GM21619 (cell line): ENCODE data around the gene ARNT2.

Source experiments
- ATAC-seq: cut with Tn5 transposase; IDR thresholded peaks from one replicate; pipeline ENCODE4 v1.9.1; 2021; ENCODE audit not compliant: unreplicated experiment

Gene ARNT2

DNA sequence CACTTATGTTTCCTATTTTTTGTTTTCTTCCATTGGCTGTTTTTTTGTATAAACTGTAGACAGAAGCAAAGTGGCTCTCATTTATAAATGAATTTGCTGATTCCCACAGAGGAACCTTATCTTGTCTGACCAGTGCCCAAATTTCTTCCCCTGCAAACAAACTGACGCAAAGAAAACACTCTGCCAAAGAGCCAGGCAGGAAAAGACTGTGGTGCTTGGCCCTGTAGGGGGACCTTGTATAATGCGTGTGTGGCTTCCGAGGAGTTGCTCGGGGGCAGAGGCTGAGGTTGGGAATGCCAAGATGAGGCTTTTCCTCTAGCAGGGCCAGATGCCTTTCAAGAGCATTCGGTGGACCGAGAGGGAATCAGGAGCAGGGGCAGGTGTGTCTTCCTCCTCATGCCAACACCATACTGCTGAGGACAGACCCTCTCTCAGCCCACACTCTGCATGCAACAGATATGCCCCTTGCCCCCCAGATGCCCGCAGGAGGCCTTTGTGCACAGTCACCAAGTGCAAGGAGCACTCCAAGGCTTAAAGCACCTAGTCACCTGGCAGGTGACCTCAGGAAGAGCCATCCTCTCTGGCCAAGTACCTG is 186.7 kb downstream of the ARNT2 start:
- no peak for ATAC-seq

DNA sequence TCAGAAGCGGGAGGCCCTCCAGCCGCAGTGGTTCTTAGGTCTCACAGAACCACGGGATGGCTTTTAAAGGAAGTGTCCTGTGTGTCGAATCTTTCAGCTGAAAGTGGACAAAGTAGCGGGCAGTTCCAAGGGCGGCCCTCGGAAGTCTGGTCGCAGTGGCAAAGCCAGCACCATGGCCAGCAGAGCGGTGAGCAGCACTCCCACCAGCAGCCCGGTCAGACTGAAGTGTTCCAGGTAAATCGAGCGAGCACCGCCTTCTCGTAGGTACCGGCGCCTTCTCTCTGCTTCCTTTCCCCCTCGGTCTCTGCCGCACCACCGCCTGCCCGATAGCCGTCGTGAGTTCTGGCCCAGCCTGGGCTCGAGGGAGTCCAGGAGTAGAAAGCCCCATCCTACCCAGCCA is 187.3 kb downstream of the ARNT2 start:
- ATAC-seq = no peak

GRCh38 chr15:80591938-80592825 is 188.0 kb downstream of the ARNT2 start:
- ATAC-seq = no peak

- ATAC-seq = no peak
Measured at GRCh38 chr15:80593486-80594030, 189.4 kb downstream of the ARNT2 start.

GRCh38 chr15:80594091-80594889 is 190.1 kb downstream of the ARNT2 start:
- no peak for ATAC-seq

GRCh38 chr15:80595396-80595795 is 191.2 kb downstream of the ARNT2 start:
- ATAC-seq = no peak

GRCh38 chr15:80596521-80596976 is 192.4 kb downstream of the ARNT2 start:
- no peak for ATAC-seq

DNA sequence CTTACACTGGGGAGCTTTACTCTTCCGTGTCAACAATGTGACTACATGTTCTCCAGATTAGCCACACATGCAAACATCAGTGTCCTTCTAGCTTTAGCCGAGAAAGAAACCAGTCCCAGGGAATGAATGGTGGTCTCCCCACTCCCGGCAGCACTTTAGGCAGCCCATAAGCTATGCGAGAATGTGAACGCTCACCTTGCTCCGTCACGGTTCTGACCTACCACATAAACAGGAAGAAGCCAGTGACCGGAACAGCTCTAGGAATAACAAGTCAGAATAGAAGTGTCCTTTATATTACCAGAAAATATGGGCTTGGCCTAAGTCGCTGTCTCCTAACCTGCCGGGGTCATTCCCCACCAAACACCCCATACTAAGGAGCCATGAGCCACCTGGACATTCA is 192.9 kb downstream of the ARNT2 start:
- ATAC-seq = no peak

DNA sequence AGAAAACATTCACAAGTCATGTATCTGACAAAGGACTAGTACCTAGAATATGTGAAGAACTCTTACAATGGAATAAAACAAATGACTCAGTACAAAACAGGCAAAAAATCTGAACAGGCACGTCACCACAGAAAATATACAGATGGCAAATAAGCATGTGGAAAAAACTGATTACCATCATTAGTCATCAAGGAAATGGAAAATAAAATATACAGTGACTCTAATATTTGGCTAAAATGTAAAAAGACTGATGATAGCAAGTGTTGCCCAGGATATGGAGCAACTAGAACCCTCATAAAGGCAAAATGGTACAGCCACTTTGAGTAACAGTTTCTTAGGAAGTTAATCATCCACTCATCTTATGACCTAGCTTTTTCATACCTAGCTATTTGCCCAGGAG is 195.2 kb downstream of the ARNT2 start:
- no peak for ATAC-seq

DNA sequence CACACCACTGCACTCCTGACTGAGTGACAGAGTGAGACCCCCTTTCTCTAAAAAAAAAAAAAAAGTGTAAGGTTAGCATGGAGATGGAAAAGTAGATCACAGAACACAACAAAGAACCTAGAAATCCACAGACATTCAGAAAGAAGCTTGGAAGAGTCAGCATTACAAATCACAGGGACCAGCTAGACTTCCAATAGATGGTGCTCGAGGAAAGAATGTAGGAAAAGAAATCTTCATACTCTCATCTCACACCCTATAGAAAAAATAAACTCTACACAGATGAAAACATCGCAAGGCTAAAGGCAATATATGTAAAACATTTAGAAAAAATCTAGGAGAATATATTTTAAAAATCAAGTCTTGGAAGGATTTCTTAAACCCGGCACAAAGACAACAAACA is 196.4 kb downstream of the ARNT2 start:
- no peak for ATAC-seq

- no peak for ATAC-seq
Measured at GRCh38 chr15:80601256-80601655, 197.1 kb downstream of the ARNT2 start.

DNA sequence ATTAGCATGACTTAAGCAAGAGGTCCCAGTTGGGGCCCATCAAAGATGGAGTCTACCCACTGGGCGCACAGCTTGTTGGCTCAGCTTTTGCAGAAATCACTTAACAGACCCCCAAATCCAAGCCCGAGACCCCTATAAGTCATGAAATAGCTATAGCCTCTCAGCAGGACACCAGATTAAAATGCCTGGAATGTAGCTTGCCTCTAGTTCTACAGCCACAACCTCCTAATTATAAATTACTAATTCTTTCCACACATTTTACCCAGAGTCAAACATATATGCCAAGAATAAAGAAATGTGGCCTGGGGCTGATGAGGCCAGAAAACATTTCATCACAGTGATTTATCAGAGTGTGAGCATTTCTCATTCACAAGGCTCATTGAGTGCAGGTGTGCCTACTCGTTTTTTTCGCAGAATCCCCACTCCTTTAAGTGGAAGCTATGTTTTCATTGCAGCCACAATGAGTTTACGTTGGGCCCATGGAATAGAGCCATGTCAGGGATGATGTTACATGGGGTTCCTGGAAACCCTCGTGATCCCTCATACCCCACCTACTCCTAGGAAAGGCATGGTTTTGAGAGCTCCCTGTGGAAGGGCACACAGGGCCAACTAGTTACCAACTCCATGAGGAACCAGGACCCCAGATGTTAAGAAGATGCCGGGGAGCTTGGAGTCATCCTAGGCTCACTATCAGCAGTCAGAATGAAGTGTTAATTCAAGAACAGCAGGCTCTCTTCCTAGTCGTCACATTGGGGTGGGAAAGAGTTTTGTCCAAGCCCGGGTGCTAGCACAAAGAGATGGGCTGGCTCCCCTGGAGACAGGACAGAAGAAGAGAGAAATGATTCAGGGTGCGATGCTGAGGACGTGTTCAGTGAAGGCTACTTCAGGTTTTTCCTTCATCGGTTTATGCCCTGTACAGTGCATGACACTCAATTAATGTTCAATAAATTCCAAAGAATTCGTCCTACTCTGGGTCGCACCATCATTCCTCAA is 200.7 kb downstream of the ARNT2 start:
- ATAC-seq = no peak

- ATAC-seq = no peak
Measured at GRCh38 chr15:80605591-80606150, 201.5 kb downstream of the ARNT2 start.

- ATAC-seq = no peak
Measured at GRCh38 chr15:80606511-80607071, 202.4 kb downstream of the ARNT2 start.

DNA sequence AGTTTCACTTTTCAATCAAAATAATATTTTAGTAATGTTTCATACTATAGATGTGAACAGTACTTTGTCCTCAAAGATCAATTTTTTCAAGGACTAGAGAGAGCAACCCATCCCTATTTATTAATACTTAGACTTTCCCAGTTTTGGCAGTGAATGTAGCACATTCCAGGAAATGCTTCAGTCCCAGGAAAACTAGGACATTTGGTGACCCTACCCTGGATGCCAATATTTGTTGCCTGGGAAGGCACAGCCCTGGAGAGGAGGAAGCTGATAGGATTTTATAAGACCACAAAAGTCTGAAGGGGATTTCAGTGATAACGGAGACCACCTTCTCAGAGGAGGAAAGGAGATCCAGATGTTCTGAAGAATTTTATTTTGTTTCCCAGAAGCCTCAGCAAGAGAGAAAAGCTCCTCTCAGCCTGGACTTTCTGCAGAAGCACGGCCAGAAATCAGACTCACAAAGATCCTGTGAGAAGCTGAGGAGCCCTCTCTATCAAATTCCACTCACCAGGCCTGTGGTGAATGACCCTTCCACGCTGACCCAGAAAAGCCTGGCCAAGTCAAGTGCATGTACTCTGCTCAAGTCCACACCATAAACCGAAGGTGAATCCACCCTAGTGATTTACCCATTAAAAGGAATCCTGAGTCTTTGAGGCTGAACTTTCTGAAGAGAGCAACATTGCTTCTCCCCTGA is 203.3 kb downstream of the ARNT2 start:
- ATAC-seq = no peak

- ATAC-seq = no peak
Measured at GRCh38 chr15:80608688-80609087, 204.5 kb downstream of the ARNT2 start.

DNA sequence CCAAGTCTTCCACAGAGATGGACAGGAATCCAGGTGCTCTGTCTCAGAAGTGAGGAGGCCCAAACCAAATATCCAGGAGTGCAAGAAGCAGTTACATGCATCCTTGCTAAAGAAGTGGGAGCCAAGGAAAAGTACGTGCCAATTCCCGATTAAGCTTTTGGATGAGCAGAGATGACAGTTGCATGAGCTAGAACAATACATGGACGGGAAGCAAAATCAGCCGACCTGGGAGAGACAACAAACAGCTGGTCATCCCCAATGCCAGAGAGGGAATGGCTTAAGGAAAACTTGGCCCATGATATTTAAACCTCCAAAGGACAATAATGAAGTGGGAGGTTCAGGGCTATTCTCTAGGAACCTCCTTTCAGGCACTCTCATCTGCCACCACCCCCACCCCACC is 204.9 kb downstream of the ARNT2 start:
- no peak for ATAC-seq

DNA sequence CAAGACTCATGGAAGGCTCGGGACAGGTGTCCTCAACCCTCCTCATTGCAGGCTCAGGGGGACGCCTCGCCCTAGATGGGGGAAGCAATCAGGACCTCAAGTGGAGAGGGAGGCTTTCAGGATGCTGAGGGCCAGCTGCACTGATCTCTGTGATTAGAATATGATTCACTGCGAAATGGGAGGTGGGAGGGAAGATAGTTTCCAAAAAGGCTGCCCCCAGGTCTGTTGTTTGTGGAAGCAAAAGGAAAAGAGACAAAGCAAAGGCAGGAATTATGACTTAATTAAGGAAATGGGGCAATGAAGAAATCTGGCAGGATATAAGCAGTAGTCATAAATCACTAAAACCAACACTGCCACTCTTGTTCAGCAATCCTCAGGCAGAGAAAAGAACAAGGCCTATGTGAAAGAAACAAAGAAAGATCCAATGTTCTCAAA is 205.3 kb downstream of the ARNT2 start:
- ATAC-seq = no peak

DNA sequence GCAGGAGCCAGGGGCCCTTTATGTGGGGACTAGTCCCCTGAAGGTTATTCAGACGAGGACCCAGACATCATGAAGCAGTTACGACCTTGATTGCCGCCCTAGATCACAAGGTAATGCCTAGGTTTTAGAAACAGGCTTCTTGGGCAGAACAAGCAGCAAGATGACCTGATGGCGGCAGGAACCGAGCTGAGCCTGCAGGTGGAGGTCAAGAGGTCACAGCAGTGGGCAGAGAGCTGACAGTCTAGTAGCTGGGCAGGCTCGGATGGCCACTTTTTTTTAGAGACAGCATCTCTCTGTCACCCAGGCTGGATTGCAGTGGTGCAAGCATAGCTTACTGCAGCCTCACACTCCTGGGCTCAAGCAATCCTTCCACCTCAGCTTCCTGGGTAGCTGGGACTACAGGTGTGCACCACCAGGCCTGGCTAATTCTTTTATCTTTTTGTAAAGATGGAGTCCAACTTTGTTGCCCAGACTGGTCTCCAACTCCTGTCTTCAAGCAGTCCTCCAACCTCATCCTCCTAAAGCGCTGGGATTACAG is 207.4 kb downstream of the ARNT2 start:
- ATAC-seq = no peak
